Activated CD8-positive, alpha-beta T cell treated with anti-CD3 and anti-CD28 coated beads for 36 hours (primary cell): ENCODE data around the gene TMEM52. TPM values are rescaled to one million over a fixed set of nuclear protein-coding genes. Genes with fewer than 3 reads are reported as not detected.

Experiments
- ATAC-seq: fragments of 200-7000 bp; cut with Tn5 transposase; one replicate; pipeline ENCODE4 v1.10.0; 2021; ENCODE audit warnings: mild to moderate bottlenecking, moderate library complexity
- CTCF ChIA-PET: fragments of 350-600 bp; sonication (Branson Sonifier 250); formaldehyde crosslinking; loops from one replicate; lab custom pipeline; 2021; ENCODE audit warnings: antibody characterized with exemption; lab: Charles Lee
- POLR2A ChIA-PET: fragments of 350-600 bp; sonication (Branson Sonifier 250); formaldehyde crosslinking; loops from one replicate; lab custom pipeline; 2021; ENCODE audit warnings: antibody characterized with exemption; lab: Charles Lee
- DNase-seq: peaks from one replicate; pipeline ENCODE4 v3.0.0-alpha.2; 2020
- H3K27ac Mint-ChIP-seq: one replicate; pipeline ENCODE4 v1.8.0; 2021; ENCODE audit warnings: mild to moderate bottlenecking, mixed read lengths
- H3K27me3 Mint-ChIP-seq: one replicate; pipeline ENCODE4 v1.8.0; 2021; ENCODE audit warnings: mixed read lengths
- H3K36me3 Mint-ChIP-seq: one replicate; pipeline ENCODE4 v1.8.0; 2021; ENCODE audit warnings: low read depth, mixed read lengths
- H3K4me1 Mint-ChIP-seq: one replicate; pipeline ENCODE4 v1.8.0; 2021; ENCODE audit warnings: low read depth, mixed read lengths
- H3K4me3 Mint-ChIP-seq: one replicate; pipeline ENCODE4 v1.8.0; 2021; ENCODE audit warnings: mild to moderate bottlenecking, moderate library complexity, mixed read lengths
- H3K9me3 Mint-ChIP-seq: one replicate; pipeline ENCODE4 v1.8.0; 2021; ENCODE audit warnings: mixed read lengths
- CTCF ChIP-seq: fragments of 200-600 bp; IDR thresholded peaks from one replicate; pipeline ENCODE4 v1.8.0; 2022; ENCODE audit warnings: antibody characterized with exemption, mild to moderate bottlenecking
- intact Hi-C: fragments of 100-400 bp; cut with micrococcal nuclease; formaldehyde crosslinking; loops from one replicate; pipeline ENCODE4 v1.10.0; 2022
- total RNA-seq, 2 experiments: library from RNA; stranded (reverse); gene quantifications; one replicate each; pipeline ENCODE4 v1.2.3, GENCODE V29; 2021

The TMEM52 gene
- total RNA-seq, 2 experiments from 2014 or later, result 2.1 to 2.2 TPM

GRCh38 chr1:1877865-1878436 lies 41.1 kb downstream of the TMEM52 start:
- Mint-ChIP-seq H3K4me1 (peaks cover 74% of the 10 kb centered on the region), H3K36me3 (peaks cover 55% of the 10 kb centered on the region), H3K27ac (peak overlapping the region; percentile 8), H3K9me3 (no peaks in the 10 kb centered on the region), H3K27me3 (no peaks in the 10 kb centered on the region), H3K4me3 (no peak overlapping the region)
- intact Hi-C loops, result no loop called here
- TF ChIP-seq CTCF, result no peak
- CTCF ChIA-PET, result interaction anchor here (1.2 to 2.3 kb wide), 2 partner anchors 10 to 28 kb away, joined by 3 to 10 read pairs; no protein-coding TSS in a partner anchor
- POLR2A ChIA-PET, result interaction anchor here (1.1 to 1.9 kb wide), 3 partner anchors 8 to 14 kb away, joined by 3 to 4 read pairs (median 3); no protein-coding TSS in a partner anchor
- no peak for ATAC-seq
- DNase-seq, result no peak

GRCh38 chr1:1876335-1876930 lies 42.6 kb downstream of the TMEM52 start:
- H3K27me3 Mint-ChIP-seq, result no peaks in the 10 kb centered on the region
- H3K9me3 Mint-ChIP-seq, result no peaks in the 10 kb centered on the region
- ATAC-seq, result no peak
- H3K4me1 Mint-ChIP-seq, result peaks cover 78% of the 10 kb centered on the region
- H3K36me3 Mint-ChIP-seq, result peaks cover 69% of the 10 kb centered on the region
- intact Hi-C loops, result no loop called here
- no peak for TF ChIP-seq CTCF
- no peak overlapping the region for H3K4me3 Mint-ChIP-seq
- CTCF ChIA-PET, result interaction anchor here (0.7 to 3.2 kb wide), 4 partner anchors 22 to 33 kb away, joined by 3 to 14 read pairs (median 3); no protein-coding TSS in a partner anchor
- POLR2A ChIA-PET, result interaction anchor here (1.0 to 2.5 kb wide), 4 partner anchors 9 to 96 kb away, joined by 3 to 13 read pairs (median 6); no protein-coding TSS in a partner anchor
- peak overlapping the region; percentile 90 for H3K27ac Mint-ChIP-seq
- no peak for DNase-seq

- H3K36me3 Mint-ChIP-seq, result peaks cover 71% of the 10 kb centered on the region
- H3K9me3 Mint-ChIP-seq, result no peaks in the 10 kb centered on the region
These were observed 43.1 kb downstream of the TMEM52 start for GRCh38 chr1:1875932-1876331.

GRCh38 chr1:1874901-1875300 lies 44.2 kb downstream of the TMEM52 start:
- intact Hi-C loops, result no loop called here
- no peak for DNase-seq
- Mint-ChIP-seq H3K27me3 (no peaks in the 10 kb centered on the region), H3K4me3 (no peak overlapping the region), H3K4me1 (peaks cover 78% of the 10 kb centered on the region), H3K27ac (no peak overlapping the region), H3K36me3 (peaks cover 75% of the 10 kb centered on the region), H3K9me3 (no peaks in the 10 kb centered on the region)
- no peak for ATAC-seq
- POLR2A ChIA-PET, result interaction anchor here (1.3 to 2.5 kb wide), 2 partner anchors 11 to 13 kb away, joined by 5 to 13 read pairs; no protein-coding TSS in a partner anchor
- no peak for TF ChIP-seq CTCF
- CTCF ChIA-PET, result interaction anchor here (3.2 kb wide), 1 partner anchor 31 kb away, joined by 14 read pairs; no protein-coding TSS in a partner anchor

More at GRCh38 chr1:1875932-1876331, 43.1 kb downstream of the TMEM52 start:
- intact Hi-C loops, result no loop called here
- H3K27me3 Mint-ChIP-seq, result no peaks in the 10 kb centered on the region
- peak; percentile 91 for ATAC-seq
- ChIA-PET POLR2A (interaction anchor here (1.0 to 2.5 kb wide), 5 partner anchors 10 to 96 kb away, joined by 3 to 13 read pairs (median 4); no protein-coding TSS in a partner anchor), CTCF (interaction anchor here (0.7 to 3.2 kb wide), 3 partner anchors 23 to 33 kb away, joined by 3 to 14 read pairs (median 3); no protein-coding TSS in a partner anchor)
- no peak overlapping the region for H3K4me3 Mint-ChIP-seq
- peak overlapping the region; percentile 90 for H3K27ac Mint-ChIP-seq
- H3K4me1 Mint-ChIP-seq, result peaks cover 77% of the 10 kb centered on the region
- no peak for TF ChIP-seq CTCF
- DNase-seq, result peak; percentile 75

- ChIA-PET CTCF (no interaction called here), POLR2A (interaction anchor here (1.0 kb wide), 1 partner anchor 10 kb away, joined by 5 read pairs; no protein-coding TSS in a partner anchor)
- intact Hi-C loops, result no loop called here
- DNase-seq (no peak), ATAC-seq (no peak)
- Mint-ChIP-seq H3K27me3 (no peaks in the 10 kb centered on the region), H3K27ac (no peak overlapping the region), H3K4me1 (peaks cover 72% of the 10 kb centered on the region), H3K36me3 (peaks cover 67% of the 10 kb centered on the region), H3K4me3 (no peak overlapping the region), H3K9me3 (no peaks in the 10 kb centered on the region)
- TF ChIP-seq CTCF, result no peak
These were observed 45.9 kb downstream of the TMEM52 start for GRCh38 chr1:1873186-1873585.
